RPMI8226 (cell line): ENCODE data around the gene VRK1.
"Not testable (repeated sequence)": the region's sequence is repeated elsewhere in the genome, so short reads cannot be mapped to it uniquely, and the experiment has no call there.

ENCODE experiments used
- DNase-seq: peaks from one replicate; pipeline ENCODE4 v3.0.0-alpha.2; 2015

The VRK1 gene

GRCh38 chr14:96829791-96830190 is 32.6 kb downstream of the VRK1 start:
- DNase-seq: no peak

DNA sequence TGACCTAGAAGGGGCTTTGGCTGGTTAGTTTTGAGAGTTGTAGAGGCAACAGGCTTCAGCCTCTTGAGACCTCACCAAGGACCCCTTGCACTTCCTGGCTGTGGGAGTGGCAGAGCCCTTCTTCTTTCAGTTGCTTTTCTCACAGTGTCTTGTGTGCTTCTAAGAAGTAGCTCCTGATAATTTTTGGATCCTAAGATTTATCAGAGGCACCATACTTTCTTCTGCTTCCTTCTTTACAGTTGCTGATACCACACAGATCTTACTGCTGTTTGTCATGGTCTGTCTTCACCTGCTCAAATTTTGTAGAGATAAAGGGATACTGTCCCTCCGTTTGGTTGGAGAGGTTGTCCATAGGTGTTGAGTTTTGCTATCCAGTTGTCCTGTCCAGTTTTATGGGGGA is 33.8 kb downstream of the VRK1 start:
- DNase-seq: no peak

GRCh38 chr14:96832351-96832750 is 35.2 kb downstream of the VRK1 start:
- no peak for DNase-seq

DNA sequence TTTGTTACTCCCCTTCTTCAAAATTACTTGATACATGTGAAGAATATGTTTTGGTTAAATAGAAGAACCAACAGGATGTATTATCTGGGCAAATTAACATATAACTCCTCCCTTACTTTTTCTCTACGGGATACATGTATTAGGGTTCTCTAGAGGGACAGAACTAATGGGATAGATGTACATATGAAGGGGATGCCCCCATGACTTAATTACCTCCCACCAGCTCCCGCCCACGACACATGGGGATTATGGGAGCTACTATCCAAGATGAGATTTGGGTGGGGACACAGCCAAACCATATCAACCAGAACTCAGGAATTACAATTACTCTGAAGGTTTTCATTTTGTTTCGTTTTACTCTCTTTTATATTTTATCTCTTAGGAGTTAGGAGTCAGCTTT is 41.3 kb downstream of the VRK1 start:
- no peak for DNase-seq

- DNase-seq: no peak
Measured at GRCh38 chr14:96839251-96839650, 42.1 kb downstream of the VRK1 start.

DNA sequence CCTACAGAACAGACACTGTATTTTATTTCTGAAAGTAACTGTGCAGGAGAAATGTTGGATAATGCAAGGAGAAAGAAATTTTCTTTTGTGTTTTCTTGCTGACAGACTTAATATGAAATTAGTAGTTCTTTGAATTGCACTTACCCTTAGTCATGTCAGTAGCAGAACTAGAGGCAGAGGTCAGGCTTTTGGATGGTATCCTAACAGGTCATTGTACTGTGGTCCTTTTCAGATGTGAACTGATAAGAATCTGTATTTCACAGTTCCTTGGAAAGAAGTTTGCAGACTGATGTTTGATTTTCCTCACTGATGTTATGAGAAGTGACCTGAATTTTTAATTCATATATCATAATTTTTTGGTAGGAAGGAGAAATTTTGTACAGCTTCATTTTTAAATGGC is 46.0 kb downstream of the VRK1 start:
- DNase-seq: no peak

GRCh38 chr14:96844857-96845570 is 47.8 kb downstream of the VRK1 start:
- no peak for DNase-seq

DNA sequence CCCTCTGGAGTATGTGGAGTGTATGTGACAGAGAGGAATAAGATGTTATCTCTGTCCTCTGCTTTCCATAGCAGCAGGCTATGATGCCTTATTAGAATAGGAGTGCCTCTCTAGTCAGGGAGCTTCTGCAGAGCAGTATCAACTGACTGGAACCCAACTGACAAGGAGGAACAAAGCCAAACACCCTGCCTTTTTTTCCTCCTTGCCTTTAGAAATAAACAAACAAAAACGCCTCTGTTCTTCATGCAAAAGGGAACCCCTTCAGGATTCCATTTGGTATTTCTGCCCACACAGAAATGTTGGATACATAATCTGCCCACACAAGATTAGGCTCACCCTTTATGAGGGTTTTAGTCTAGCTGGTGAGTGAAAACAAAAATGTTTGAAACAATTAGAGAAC is 50.3 kb downstream of the VRK1 start:
- no peak for DNase-seq

DNA sequence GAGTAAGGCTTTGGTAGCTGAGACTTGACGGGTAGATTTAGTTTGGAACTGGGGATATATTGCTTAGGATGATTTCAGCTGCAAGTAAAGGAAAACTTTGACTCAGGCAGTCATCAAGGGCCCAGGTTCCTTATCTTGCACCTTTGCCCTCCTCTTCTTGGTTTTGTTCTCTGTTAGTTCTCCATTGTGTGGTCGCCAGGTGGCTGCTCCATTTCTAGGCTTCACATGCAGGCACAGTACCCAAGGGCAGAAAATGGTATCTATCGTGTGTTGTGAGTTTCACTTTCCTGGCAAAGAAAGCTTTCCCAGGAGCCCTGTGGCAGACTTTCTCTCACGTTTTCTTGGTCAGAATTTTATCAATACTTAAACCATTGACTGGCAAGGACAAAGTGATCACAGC is 50.8 kb downstream of the VRK1 start:
- DNase-seq: no peak

DNA sequence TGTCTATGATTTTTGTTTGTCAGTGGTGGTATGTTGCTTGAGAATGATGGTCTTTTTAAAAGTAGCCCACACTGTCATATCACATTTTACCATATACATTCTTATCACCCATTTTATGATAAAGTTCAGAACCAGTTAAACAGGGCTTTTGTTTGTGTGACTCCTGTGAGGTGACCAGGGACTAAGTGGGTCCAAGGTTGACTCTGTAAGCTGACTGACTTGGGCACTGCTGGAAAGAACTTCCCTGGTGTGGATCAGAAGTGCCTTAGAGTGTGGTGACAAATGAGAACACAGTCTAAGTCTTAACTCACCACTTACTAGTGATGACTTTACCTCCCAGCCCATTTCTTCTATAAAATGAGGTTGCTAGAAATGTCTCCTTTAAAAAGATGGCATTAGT is 52.6 kb downstream of the VRK1 start:
- no peak for DNase-seq

DNA sequence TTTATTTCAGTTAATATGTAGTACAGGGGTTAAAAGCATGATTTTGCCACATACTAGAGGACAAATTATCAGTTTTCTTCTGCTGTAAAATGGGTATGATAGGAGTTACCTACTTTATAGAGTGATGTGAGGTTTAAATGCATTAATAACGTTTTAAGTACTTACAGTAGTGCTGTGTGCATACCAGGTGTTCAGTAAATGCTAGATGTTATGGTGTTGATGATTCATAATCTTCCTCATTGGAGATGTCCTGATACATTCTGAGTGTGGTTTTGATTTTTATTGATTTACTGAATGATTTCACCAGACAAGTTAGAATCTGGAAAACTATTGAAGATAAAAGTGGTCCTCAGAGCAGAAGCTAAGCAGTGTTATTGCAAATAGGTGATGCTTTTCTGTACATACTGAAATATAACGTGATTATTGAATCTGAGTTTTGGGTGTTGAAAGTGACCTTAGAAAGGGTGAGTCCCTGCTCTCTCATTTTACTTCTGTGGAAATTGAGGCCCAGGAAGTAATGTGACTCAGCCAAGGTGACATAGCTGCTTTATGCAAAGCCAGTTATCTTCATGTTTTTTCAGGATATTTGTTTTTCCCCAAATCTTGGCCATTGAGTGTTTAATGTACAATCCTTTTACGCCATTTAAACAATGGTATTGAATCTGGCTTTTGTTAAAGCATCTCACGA is 54.7 kb downstream of the VRK1 start:
- no peak for DNase-seq

- peak; percentile 25 for DNase-seq
Measured at GRCh38 chr14:96852823-96853422, 55.7 kb downstream of the VRK1 start.

GRCh38 chr14:96858643-96859042 is 61.5 kb downstream of the VRK1 start:
- no peak for DNase-seq

GRCh38 chr14:96861568-96862310 is 64.6 kb downstream of the VRK1 start:
- no peak for DNase-seq

DNA sequence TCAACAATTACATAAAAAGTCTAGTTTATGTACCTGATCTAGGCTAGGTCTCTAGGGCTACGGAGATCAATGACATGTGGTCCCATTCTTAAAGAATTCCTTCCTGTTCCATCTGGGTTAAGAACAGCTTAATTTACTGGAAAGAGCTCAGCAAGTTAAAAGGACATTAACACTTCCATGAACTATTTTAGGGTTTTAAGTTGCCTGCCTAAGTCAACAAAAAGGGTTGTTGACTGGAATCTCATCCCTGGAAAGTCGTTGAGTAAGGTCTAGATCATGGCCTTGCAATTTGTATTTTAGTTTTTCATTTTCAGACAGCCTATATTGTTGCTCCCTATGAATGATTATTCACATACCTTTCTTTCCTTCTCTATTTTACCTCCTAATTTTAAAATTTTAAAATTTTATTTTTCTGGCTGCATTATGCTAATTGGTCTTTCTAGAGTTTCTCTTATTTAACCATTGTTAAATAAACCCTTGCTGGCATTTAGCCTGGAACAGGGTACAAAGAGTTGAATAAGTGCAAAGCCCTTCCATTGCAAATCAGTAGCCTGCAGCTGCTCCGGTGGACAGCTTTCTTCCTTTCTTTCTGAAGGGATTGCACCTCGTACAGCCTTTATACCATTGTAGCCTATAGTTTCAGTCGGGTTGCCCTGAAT is 66.3 kb downstream of the VRK1 start:
- DNase-seq: no peak

- DNase-seq: no peak
Measured at GRCh38 chr14:96863986-96864330, 66.8 kb downstream of the VRK1 start.

GRCh38 chr14:96867634-96868033 is 70.5 kb downstream of the VRK1 start:
- DNase-seq: no peak

GRCh38 chr14:96874127-96874526 is 76.9 kb downstream of the VRK1 start:
- DNase-seq: no peak

- no peak for DNase-seq
Measured at GRCh38 chr14:96876747-96877146, 79.6 kb downstream of the VRK1 start.

DNA sequence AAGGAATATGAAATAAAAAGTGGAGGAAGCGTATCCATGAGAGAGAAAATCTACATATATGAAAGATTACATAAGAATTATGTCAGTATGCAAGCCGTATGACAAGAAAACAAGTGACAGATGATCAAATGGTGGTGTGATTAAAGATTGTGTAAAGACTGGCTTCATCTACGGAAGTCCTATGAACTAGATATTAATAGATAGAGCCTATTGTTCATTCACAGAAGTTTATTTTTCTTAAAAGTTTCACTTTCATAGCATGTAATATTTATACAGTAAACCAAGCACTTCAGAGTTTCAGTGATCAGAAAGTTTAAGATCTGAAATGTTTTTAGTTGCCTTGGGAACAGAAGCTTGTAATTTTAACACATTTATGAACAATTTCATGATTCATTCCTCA is 84.5 kb downstream of the VRK1 start:
- no peak for DNase-seq

DNA sequence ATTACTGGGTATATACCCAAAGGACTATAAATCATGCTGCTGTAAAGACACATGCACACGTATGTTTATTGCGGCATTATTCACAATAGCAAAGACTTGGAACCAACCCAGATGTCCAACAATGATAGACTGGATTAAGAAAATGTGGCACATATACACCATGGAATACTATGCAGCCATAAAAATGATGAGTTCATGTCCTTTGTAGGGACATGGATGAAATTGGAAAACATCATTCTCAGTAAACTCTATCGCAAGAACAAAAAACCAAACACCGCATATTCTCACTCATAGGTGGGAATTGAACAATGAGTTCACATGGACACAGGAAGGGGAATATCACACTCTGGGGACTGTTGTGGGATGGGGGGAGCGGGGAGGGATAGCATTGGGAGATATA is 86.8 kb downstream of the VRK1 start:
- not testable (repeated sequence) for DNase-seq

DNA sequence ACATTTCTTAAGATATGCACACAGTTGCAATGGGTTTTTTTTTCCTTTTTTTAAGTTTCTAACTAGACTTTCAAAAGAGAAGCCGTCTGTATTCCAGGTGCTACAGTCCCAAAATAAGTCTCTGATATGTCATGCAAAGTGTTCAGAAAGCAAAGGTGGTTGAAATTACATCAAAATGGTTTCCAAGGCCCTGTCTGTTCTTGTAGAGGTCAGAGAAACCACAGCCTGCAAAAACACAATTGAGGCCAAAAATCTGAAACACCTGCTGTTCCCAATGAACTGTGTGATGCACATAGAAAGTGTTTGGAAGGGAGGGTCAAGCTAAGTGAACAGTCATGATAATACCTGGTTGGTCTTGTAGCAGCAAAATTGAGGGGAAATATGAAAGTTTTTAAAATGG is 91.0 kb downstream of the VRK1 start:
- DNase-seq: no peak

DNA sequence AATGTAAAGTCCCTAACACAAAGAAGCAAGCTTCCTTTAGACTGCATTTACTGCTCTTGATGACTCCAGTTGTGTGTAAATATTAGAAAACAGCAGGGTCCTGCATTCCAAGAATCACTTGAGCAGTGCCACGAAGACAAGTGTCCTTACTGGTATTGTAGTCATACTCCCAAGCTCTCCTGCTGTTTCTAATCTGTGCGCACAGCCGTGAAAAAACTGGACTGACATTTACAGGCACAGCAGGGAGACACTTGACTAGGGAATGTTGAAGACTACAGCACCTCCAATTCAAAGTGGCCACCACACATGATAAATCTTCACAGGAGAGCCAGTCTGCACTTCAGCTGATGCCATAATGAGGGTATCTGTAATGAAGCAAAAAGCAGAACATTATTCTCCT is 91.4 kb downstream of the VRK1 start:
- no peak for DNase-seq
